Activated CD4-positive, alpha-beta memory T cell treated with anti-CD3 and anti-CD28 coated beads for 36 hours (primary cell): ENCODE results near the gene PSD4. TPM values are rescaled to one million over a fixed set of nuclear protein-coding genes. Genes with fewer than 3 reads are reported as not detected.

ENCODE experiments used
- CTCF ChIA-PET: fragments of 350-600 bp; sonication (Branson Sonifier 250); formaldehyde crosslinking; loops from one replicate; lab custom pipeline; 2021; ENCODE audit warnings: antibody characterized with exemption, inconsistent platforms; lab: Charles Lee
- POLR2A ChIA-PET: fragments of 350-600 bp; sonication (Branson Sonifier 250); formaldehyde crosslinking; loops from one replicate; lab custom pipeline; 2021; ENCODE audit warnings: antibody characterized with exemption; lab: Charles Lee
- DNase-seq: peaks from one replicate; pipeline ENCODE4 v3.0.0-alpha.2; 2020
- H3K27ac Mint-ChIP-seq: one replicate; pipeline ENCODE4 v1.8.0; 2021; ENCODE audit warnings: mixed read lengths
- H3K27me3 Mint-ChIP-seq: one replicate; pipeline ENCODE4 v1.8.0; 2021; ENCODE audit warnings: mixed read lengths
- H3K36me3 Mint-ChIP-seq: one replicate; pipeline ENCODE4 v1.8.0; 2021; ENCODE audit warnings: mixed read lengths
- H3K4me1 Mint-ChIP-seq: one replicate; pipeline ENCODE4 v1.8.0; 2021; ENCODE audit warnings: low read depth, mixed read lengths
- H3K4me3 Mint-ChIP-seq: one replicate; pipeline ENCODE4 v1.8.0; 2021; ENCODE audit warnings: mild to moderate bottlenecking, mixed read lengths
- H3K9me3 Mint-ChIP-seq: one replicate; pipeline ENCODE4 v1.8.0; 2021; ENCODE audit warnings: mixed read lengths
- intact Hi-C: fragments of 100-400 bp; cut with micrococcal nuclease; formaldehyde crosslinking; loops from one replicate; pipeline ENCODE4 v1.15.1; 2023
- total RNA-seq, 2 experiments: library from RNA; stranded (reverse); gene quantifications; one replicate each; pipeline ENCODE4 v1.2.3, GENCODE V29; 2021

PSD4 gene
- total RNA-seq, 2 experiments from 2014 or later, result 156 to 170 TPM

DNA sequence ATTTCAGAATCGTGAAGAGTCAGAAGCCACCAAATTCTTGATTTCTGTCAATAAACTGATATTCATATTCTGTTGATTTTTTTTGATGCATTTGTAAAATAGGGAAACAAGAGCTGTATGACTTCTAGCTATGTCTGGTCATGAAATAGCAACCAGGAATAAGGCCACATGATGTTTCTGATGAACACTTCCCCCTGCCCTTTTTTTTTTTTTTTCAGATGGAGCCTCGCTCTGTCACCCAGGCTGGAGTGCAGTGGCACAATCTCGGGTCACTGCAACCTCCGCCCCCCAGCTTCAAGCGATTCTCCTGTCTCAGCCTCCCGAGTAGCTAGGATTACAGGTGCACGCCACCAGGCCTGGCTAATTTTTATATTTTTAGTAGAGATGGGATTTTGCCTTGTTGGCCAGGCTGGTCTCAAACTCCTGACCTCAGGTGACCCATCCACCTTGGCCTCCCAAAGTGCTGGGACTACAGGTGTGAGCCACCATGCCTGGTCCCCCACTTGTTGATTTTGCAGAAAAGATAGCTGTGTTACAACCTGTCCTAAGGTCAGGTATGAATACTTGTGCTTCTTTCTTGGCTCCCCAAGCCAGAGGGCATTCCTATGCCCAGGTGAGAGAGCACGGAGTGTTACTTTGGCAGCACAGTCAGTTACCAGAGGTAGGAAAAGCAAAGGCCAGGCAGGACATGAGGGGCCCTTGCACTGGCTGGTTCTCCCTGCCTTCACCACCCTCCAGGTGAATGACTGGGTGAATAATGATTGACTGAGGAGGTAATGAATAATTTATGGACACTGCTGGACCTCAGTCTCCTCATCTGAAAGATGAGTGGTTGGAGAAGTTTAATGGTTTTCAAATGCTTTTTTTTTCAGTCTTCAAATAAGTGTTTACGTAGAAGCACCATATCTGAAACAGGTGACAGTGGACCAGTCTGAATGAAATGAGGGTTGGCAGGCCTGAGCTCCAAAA is 65.4 kb downstream of the PSD4 start:
- Mint-ChIP-seq H3K4me1 (peaks cover 49% of the 10 kb centered on the region), H3K27ac (peak overlapping the region; percentile 69), H3K36me3 (peaks cover 23% of the 10 kb centered on the region), H3K9me3 (no peaks in the 10 kb centered on the region), H3K4me3 (no peak overlapping the region), H3K27me3 (no peaks in the 10 kb centered on the region)
- intact Hi-C loops, result no loop called here
- ChIA-PET POLR2A (no interaction called here), CTCF (interaction anchor here (1.6 to 8.4 kb wide), 7 partner anchors 9 to 159 kb away, joined by 4 to 56 read pairs (median 6); partner anchors contain the start of gene PSD4)
- no peak for DNase-seq

GRCh38 chr2:113240150-113240914 is 66.6 kb downstream of the PSD4 start:
- Mint-ChIP-seq H3K27ac (peak overlapping the region; percentile 88), H3K9me3 (no peaks in the 10 kb centered on the region), H3K27me3 (no peaks in the 10 kb centered on the region), H3K4me3 (no peak overlapping the region), H3K36me3 (peaks cover 22% of the 10 kb centered on the region), H3K4me1 (peaks cover 43% of the 10 kb centered on the region)
- no peak for DNase-seq
- intact Hi-C loops, result loop anchor here (2.0 kb wide), 3 partner anchors 36 to 102 kb away; no protein-coding TSS in a partner anchor
- ChIA-PET CTCF (interaction anchor here (0.9 to 8.4 kb wide), 11 partner anchors 8 to 160 kb away, joined by 3 to 56 read pairs (median 5); partner anchors contain the start of gene PSD4), POLR2A (interaction anchor here (0.5 kb wide), 1 partner anchor 16 kb away, joined by 5 read pairs; no protein-coding TSS in a partner anchor)

GRCh38 chr2:113240915-113241911 is 67.4 kb downstream of the PSD4 start:
- no peak overlapping the region for H3K4me3 Mint-ChIP-seq
- H3K9me3 Mint-ChIP-seq, result no peaks in the 10 kb centered on the region
- peaks cover 43% of the 10 kb centered on the region for H3K4me1 Mint-ChIP-seq
- CTCF ChIA-PET, result interaction anchor here (0.9 to 8.4 kb wide), 10 partner anchors 9 to 161 kb away, joined by 3 to 56 read pairs (median 4); partner anchors contain the start of gene PSD4
- intact Hi-C loops, result loop anchor here (2.0 kb wide), 3 partner anchors 36 to 102 kb away; no protein-coding TSS in a partner anchor
- peaks cover 21% of the 10 kb centered on the region for H3K36me3 Mint-ChIP-seq
- H3K27ac Mint-ChIP-seq, result peak overlapping the region; percentile 88
- DNase-seq, result peak; percentile 83
- no peaks in the 10 kb centered on the region for H3K27me3 Mint-ChIP-seq
- POLR2A ChIA-PET, result no interaction called here

- no peak for DNase-seq
- POLR2A ChIA-PET, result no interaction called here
- CTCF ChIA-PET, result interaction anchor here (0.6 to 8.4 kb wide), 2 partner anchors 8 to 205 kb away, joined by 3 to 56 read pairs; no protein-coding TSS in a partner anchor
- Mint-ChIP-seq H3K4me1 (peaks cover 34% of the 10 kb centered on the region), H3K4me3 (no peak overlapping the region), H3K27ac (no peak overlapping the region), H3K9me3 (no peaks in the 10 kb centered on the region), H3K27me3 (no peaks in the 10 kb centered on the region), H3K36me3 (peaks cover 13% of the 10 kb centered on the region)
- intact Hi-C loops, result no loop called here
Observed at GRCh38 chr2:113242327-113242726, 68.6 kb downstream of the PSD4 start.

DNA sequence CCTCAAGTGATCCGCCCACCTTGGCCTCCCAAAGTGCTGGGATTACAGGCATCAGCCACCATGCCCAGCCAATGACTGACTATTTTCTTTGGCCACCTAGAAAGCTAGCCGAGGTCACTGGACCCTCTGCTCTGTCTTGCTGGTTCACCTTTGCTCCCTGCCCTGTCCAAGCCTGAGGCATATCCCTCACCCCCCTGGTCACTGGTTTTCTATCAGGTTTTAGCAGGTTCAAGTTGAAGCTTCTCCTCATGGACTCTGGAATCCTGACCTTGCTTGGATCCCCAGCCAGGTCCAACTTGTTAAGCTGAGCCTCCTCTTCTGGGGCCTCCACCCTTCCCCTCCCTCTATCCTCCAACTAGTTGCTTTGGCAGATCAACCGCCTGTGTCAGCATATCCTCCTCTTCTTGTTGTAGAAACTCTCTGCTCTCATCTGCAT is 71.5 kb downstream of the PSD4 start:
- intact Hi-C loops, result no loop called here
- Mint-ChIP-seq H3K27ac (no peak overlapping the region), H3K36me3 (peaks cover 2% of the 10 kb centered on the region), H3K27me3 (no peaks in the 10 kb centered on the region), H3K4me1 (peaks cover 28% of the 10 kb centered on the region), H3K4me3 (no peak overlapping the region), H3K9me3 (no peaks in the 10 kb centered on the region)
- ChIA-PET POLR2A (no interaction called here), CTCF (interaction anchor here (1.1 to 2.7 kb wide), 5 partner anchors 14 to 145 kb away, joined by 3 to 13 read pairs (median 4); no protein-coding TSS in a partner anchor)
- DNase-seq, result no peak

- POLR2A ChIA-PET, result no interaction called here
- Mint-ChIP-seq H3K27ac (no peak overlapping the region), H3K27me3 (no peaks in the 10 kb centered on the region), H3K36me3 (no peaks in the 10 kb centered on the region), H3K4me1 (peaks cover 28% of the 10 kb centered on the region), H3K4me3 (no peak overlapping the region), H3K9me3 (no peaks in the 10 kb centered on the region)
- intact Hi-C loops, result no loop called here
- CTCF ChIA-PET, result interaction anchor here (0.8 to 4.2 kb wide), 7 partner anchors 12 to 144 kb away, joined by 3 to 35 read pairs (median 9); no protein-coding TSS in a partner anchor
- no peak for DNase-seq
Observed at GRCh38 chr2:113246606-113247005, 72.8 kb downstream of the PSD4 start.

DNA sequence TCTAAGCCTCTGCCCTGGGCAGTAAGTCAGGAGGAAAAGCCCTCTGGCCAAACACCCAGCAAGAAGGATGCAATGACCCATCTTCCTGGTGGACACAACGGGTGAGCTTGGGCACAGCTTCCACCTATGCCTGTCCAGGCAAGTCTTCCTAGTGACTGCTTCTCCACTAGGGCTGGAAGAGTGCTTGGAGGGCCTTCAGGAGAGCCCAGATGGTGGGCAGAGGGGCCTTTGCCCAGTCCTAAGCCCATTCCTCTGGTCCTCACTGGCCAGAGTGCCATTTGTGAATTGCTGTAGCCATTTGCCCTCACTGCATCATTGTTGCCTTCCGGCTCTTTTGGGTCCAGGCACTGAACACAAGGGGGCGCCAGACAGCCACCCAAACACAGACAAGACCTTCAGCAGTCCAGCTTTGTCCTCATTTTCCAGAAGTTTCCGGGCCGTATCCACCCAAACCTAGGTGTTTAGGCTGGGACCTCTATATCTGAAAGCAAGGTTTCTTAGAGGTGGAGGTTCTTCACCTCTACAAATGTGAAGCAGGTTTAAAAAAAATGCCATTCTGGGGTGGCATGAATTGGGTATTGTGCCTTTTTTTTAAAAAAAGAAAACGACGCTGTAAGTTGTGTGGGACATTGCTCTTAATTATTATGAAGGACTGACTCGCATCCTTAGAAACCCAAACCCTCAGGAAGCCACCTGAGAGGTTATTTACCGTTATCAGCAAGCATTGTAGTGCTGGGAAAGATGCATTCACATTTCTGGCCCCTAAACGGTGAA is 75.4 kb downstream of the PSD4 start:
- no peaks in the 10 kb centered on the region for H3K9me3 Mint-ChIP-seq
- intact Hi-C loops, result no loop called here
- H3K27me3 Mint-ChIP-seq, result no peaks in the 10 kb centered on the region
- no peaks in the 10 kb centered on the region for H3K36me3 Mint-ChIP-seq
- peak overlapping the region; percentile 50 for H3K27ac Mint-ChIP-seq
- ChIA-PET CTCF (interaction anchor here (0.5 to 5.1 kb wide), 21 partner anchors 10 to 169 kb away, joined by 3 to 56 read pairs (median 6); partner anchors contain the start of gene PAX8), POLR2A (no interaction called here)
- peaks cover 48% of the 10 kb centered on the region for H3K4me1 Mint-ChIP-seq
- no peak overlapping the region for H3K4me3 Mint-ChIP-seq
- DNase-seq, result peak; percentile 84

DNA sequence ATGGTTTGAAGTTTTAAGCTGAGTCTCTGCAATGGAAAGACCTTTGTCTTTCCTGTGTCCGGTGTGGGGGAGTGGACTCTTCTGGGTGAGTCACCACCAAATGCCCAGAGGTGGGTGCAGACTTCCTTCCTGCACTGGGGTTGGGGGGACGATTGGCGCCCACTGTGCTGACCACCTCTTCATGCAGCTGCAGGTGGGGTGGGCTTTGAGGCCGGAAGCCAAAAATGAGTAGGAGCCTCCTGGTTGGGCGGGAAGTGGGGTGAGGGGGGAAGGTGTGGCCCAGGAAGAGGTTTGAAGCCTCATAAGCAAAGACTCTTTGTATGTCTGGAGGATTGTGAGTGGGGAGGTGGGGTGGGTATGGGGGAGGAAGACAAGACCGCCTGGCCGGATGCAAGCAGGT is 77.3 kb downstream of the PSD4 start:
- intact Hi-C loops, result loop anchor here (1.0 to 5.0 kb wide), 3 partner anchors 16 to 141 kb away; no protein-coding TSS in a partner anchor

DNA sequence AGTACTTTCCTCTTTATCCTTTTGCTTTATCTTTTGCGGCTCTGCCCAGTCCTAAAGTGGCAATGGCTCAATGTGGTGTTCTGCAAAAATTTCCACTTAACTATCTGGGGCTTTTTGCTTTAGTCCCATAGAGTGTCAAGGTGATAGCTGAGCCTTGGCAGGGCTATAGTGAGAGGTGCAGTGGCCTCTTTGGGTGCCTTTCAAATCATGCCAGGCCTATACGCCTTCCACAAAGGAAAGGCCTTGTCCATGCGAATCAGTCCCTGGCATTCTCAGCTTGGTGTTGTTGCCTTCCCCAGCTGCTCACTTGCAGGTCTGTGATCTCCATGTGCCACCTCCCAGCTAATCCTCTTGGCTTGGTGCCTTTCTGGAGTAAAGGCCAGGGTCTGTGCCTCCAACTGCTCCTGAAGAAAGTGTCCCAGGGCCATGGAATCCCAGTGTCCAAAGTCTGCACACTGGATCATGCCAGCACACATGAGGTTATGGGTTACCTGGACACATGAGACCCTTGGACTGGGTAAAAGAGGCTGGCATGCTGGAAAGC is 78.3 kb downstream of the PSD4 start:
- Mint-ChIP-seq H3K4me3 (no peak overlapping the region), H3K27me3 (no peaks in the 10 kb centered on the region), H3K4me1 (peaks cover 67% of the 10 kb centered on the region), H3K36me3 (peaks cover 7% of the 10 kb centered on the region), H3K27ac (no peak overlapping the region), H3K9me3 (no peaks in the 10 kb centered on the region)
- ChIA-PET POLR2A (interaction anchor here (1.2 kb wide), 1 partner anchor 48 kb away, joined by 4 read pairs; no protein-coding TSS in a partner anchor), CTCF (interaction anchor here (0.6 to 5.1 kb wide), 5 partner anchors 14 to 138 kb away, joined by 5 to 56 read pairs (median 5); partner anchors contain the start of gene PSD4)
- intact Hi-C loops, result loop anchor here (5.0 kb wide), 1 partner anchor 140 kb away; no protein-coding TSS in a partner anchor
- DNase-seq, result no peak

More for the DNA sequence above, 77.3 kb downstream of the PSD4 start:
- DNase-seq, result peak; percentile 60
- Mint-ChIP-seq H3K27me3 (no peaks in the 10 kb centered on the region), H3K27ac (peak overlapping the region; percentile 75), H3K4me1 (peaks cover 65% of the 10 kb centered on the region), H3K9me3 (no peaks in the 10 kb centered on the region), H3K4me3 (no peak overlapping the region), H3K36me3 (peaks cover 7% of the 10 kb centered on the region)
- CTCF ChIA-PET, result interaction anchor here (0.8 to 5.1 kb wide), 6 partner anchors 13 to 171 kb away, joined by 3 to 56 read pairs (median 5); partner anchors contain the start of gene PSD4
- POLR2A ChIA-PET, result interaction anchor here (1.2 kb wide), 1 partner anchor 47 kb away, joined by 4 read pairs; no protein-coding TSS in a partner anchor
